ENCODE results near the gene HECTD4. TPM values are rescaled to one million over a fixed set of nuclear protein-coding genes. Genes with fewer than 3 reads are reported as not detected.
"Not testable (repeated sequence)": the region's sequence is repeated elsewhere in the genome, so short reads cannot be mapped to it uniquely, and the experiment has no call there.

Gene HECTD4
- polyA plus RNA-seq, 1 experiment = 7.3 TPM

DNA sequence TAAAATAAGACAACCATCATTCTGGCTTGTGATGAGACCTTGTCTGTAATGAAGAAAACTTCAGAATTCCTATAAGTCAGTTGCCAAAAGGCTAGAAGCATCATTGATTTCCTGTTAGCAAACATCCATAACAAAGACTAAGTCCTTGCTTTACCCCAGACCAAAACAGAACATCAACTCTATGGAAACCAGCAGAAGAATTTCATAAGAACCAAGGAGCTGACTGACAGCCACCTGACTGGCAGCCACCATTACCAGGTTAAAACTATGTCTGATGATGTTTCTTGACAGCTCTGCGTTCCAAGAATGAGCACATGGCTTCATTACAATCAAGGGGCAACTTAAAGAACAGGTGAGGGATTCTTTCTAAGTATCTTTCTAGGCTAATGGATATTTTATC, 29.3 kb downstream of the HECTD4 start:
- TF ChIP-seq, protein P1, sequence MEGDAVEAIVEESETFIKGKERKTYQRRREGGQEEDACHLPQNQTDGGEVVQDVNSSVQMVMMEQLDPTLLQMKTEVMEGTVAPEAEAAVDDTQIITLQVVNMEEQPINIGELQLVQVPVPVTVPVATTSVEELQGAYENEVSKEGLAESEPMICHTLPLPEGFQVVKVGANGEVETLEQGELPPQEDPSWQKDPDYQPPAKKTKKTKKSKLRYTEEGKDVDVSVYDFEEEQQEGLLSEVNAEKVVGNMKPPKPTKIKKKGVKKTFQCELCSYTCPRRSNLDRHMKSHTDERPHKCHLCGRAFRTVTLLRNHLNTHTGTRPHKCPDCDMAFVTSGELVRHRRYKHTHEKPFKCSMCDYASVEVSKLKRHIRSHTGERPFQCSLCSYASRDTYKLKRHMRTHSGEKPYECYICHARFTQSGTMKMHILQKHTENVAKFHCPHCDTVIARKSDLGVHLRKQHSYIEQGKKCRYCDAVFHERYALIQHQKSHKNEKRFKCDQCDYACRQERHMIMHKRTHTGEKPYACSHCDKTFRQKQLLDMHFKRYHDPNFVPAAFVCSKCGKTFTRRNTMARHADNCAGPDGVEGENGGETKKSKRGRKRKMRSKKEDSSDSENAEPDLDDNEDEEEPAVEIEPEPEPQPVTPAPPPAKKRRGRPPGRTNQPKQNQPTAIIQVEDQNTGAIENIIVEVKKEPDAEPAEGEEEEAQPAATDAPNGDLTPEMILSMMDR (IDR thresholded peaks at IDR 0.05; ENCODE audit: insufficient read depth, low read depth, low read length) = no peak
- CTCF ChIA-PET = interaction anchor here (0.6 kb wide), 1 partner anchor 155 kb away, joined by 3 read pairs; no protein-coding TSS in a partner anchor
- POLR2A ChIA-PET = no interaction called here

GRCh38 chr12:112350593-112351592, 31.3 kb downstream of the HECTD4 start:
- peak; percentile 10 for DNase-seq (ENCODE audit: low read depth)
- Histone ChIP-seq H3K27me3 (ENCODE audit: control insufficient read depth, insufficient read depth, low read length) (no peaks in the 10 kb centered on the region), H3K4me3 (ENCODE audit: low read depth, low read length) (no peak overlapping the region), H3K36me3 (ENCODE audit: control insufficient read depth, insufficient read depth, low read length) (no peaks in the 10 kb centered on the region)
- TF ChIP-seq, protein P1 (IDR thresholded peaks at IDR 0.05; ENCODE audit: insufficient read depth, low read depth, low read length) = no peak
- ChIA-PET CTCF (interaction anchor here (1.2 kb wide), 2 partner anchors 9 to 14 kb away, joined by 3 to 4 read pairs; no protein-coding TSS in a partner anchor), POLR2A (no interaction called here)

More for the DNA sequence above, 29.3 kb downstream of the HECTD4 start:
- no peak overlapping the region for H3K4me3 ChIP-seq (ENCODE audit: low read depth, low read length)
- no peaks in the 10 kb centered on the region for H3K27me3 ChIP-seq (ENCODE audit: control insufficient read depth, insufficient read depth, low read length)
- H3K36me3 ChIP-seq (ENCODE audit: control insufficient read depth, insufficient read depth, low read length) = no peaks in the 10 kb centered on the region
- DNase-seq (ENCODE audit: low read depth) = no peak

- POLR2A ChIA-PET = no interaction called here
- CTCF ChIA-PET = no interaction called here
- Histone ChIP-seq H3K36me3 (ENCODE audit: control insufficient read depth, insufficient read depth, low read length) (no peaks in the 10 kb centered on the region), H3K27me3 (ENCODE audit: control insufficient read depth, insufficient read depth, low read length) (no peaks in the 10 kb centered on the region), H3K4me3 (ENCODE audit: low read depth, low read length) (no peak overlapping the region)
- DNase-seq (ENCODE audit: low read depth) = no peak
- TF ChIP-seq, protein P1 (IDR thresholded peaks at IDR 0.05; ENCODE audit: insufficient read depth, low read depth, low read length) = no peak
Measured at GRCh38 chr12:112349431-112349830, 32.8 kb downstream of the HECTD4 start.

GRCh38 chr12:112348926-112349325, 33.3 kb downstream of the HECTD4 start:
- POLR2A ChIA-PET = not testable (repeated sequence)

DNA sequence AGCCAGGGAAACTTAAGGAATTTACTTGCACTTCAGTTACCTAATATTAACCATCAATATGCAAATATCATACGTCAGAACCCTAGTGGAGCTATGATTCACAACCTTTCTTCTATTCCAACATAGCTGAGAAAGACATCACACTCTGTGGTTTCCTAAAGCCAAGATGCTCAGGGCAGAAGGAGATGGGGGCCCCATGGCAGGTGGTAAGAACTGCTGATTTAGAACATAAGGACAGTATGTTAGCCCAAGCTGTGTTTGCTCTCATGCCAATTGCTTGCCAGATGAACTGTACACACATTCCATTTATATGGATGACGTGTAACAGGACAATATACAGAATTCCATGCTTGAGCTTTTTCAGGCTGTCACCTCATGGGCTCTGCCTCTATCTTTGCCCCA, 34.6 kb downstream of the HECTD4 start:
- Histone ChIP-seq H3K27me3 (ENCODE audit: control insufficient read depth, insufficient read depth, low read length) (no peaks in the 10 kb centered on the region), H3K36me3 (ENCODE audit: control insufficient read depth, insufficient read depth, low read length) (no peaks in the 10 kb centered on the region), H3K4me3 (ENCODE audit: low read depth, low read length) (no peak overlapping the region)
- DNase-seq (ENCODE audit: low read depth) = peak; percentile 32
- TF ChIP-seq, protein P1 (IDR thresholded peaks at IDR 0.05; ENCODE audit: insufficient read depth, low read depth, low read length) = no peak
- POLR2A ChIA-PET = no interaction called here
- CTCF ChIA-PET = interaction anchor here (1.0 to 1.4 kb wide), 2 partner anchors 25 to 38 kb away, joined by 3 read pairs; no protein-coding TSS in a partner anchor

More at GRCh38 chr12:112348926-112349325, 33.3 kb downstream of the HECTD4 start:
- not testable (repeated sequence) for H3K4me3 ChIP-seq (ENCODE audit: low read depth, low read length); H3K36me3 ChIP-seq (ENCODE audit: control insufficient read depth, insufficient read depth, low read length); DNase-seq (ENCODE audit: low read depth); H3K27me3 ChIP-seq (ENCODE audit: control insufficient read depth, insufficient read depth, low read length)
- CTCF ChIA-PET = interaction anchor here (0.7 kb wide), 1 partner anchor 10 kb away, joined by 3 read pairs; no protein-coding TSS in a partner anchor
